ENCODE results near the gene ODR4. TPM values are rescaled to one million over a fixed set of nuclear protein-coding genes. Genes with fewer than 3 reads are reported as not detected.
"Not testable (repeated sequence)": the region's sequence is repeated elsewhere in the genome, so short reads cannot be mapped to it uniquely, and the experiment has no call there.

ODR4 gene
- total and polyA plus RNA-seq, 5 experiments from 2014 or later, result 6.7 to 24.7 (median 8.3) TPM

DNA sequence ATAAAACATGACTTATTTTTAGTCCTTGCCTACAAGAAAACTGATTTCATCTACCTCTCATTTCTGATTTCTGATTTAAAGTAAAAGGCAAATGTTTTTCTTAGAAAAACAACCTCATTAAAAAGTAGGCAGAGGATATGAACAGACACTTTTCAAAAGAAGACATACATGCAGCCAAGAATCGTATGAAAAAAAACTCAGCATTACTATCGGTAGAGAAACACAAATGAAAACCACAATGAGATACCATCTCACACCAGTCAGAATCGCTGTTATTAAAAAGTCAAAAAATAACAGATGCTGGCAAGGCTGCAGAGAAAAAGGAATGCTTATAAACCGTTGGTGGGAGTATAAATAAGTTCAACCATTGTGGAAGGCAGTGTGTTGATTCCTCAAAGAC, 16.2 kb downstream of the ODR4 start:
- Mint-ChIP-seq H3K9me3 (no peaks in the 10 kb centered on the region), H3K36me3 (peaks cover 0 to 79% (median 12%) of the 10 kb centered on the region in 3 donors)
- ATAC-seq, result no peak

DNA sequence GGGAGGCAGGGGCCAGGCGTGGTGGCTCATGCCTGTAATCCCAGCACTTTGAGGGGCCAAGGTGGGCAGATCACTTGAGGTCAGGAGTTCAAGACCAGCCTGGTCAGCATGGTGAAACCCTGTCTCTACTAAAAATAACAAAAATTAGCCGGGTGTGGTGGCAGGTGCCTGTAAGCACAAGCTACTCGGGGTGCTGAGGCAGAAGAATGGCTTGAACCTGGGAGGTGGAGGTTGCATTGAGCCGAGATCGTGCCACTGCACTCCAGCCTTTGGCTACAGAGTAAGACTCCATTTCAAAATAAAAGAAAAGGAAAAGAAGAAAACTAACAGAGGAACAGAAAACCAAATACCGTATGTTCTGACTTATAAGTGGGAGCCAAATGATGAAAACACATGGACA, 17.1 kb downstream of the ODR4 start:
- H3K4me1 Mint-ChIP-seq, DNase-seq, H3K27me3 Mint-ChIP-seq, H3K9me3 Mint-ChIP-seq, POLR2A ChIA-PET, ATAC-seq, H3K4me3 Mint-ChIP-seq: not testable (repeated sequence)
- Mint-ChIP-seq H3K36me3 (peaks cover 0 to 79% (median 16%) of the 10 kb centered on the region in 3 donors), H3K27ac (peak overlapping the region in 4 of 10 donors; percentile 25 to 65 (median 44))

More for the DNA sequence above, 16.2 kb downstream of the ODR4 start:
- H3K4me1 Mint-ChIP-seq, result no peaks in the 10 kb centered on the region
- peak overlapping the region in 2 of 10 donors; percentile 4 to 24 for H3K27ac Mint-ChIP-seq
- DNase-seq, result no peak
- no peaks in the 10 kb centered on the region for H3K27me3 Mint-ChIP-seq
- H3K4me3 Mint-ChIP-seq, result no peak overlapping the region
- POLR2A ChIA-PET, result no interaction called here

DNA sequence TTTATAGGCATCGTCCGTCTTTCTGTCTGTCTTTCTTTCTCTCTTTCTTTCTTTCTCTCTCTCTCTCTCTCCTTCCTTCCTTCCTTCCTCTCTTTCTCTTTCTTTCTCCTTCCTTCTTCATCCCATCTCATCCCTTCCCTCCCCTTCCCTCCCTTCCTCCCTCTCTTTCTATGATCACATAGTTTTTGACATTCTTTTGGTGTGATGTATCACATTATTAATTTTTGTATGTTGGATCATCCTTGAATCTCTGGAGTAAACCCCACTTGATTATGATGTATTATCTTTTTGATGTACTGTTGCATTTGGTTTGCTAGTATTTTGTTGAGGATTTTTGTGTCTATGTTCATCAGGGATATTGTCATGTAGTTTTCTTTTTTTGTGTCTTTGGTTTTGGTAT, 25.8 kb downstream of the ODR4 start:
- H3K27me3 Mint-ChIP-seq, H3K4me3 Mint-ChIP-seq, DNase-seq, H3K4me1 Mint-ChIP-seq, H3K9me3 Mint-ChIP-seq, ATAC-seq, POLR2A ChIA-PET: not testable (repeated sequence)
- peak overlapping the region in 2 of 10 donors; percentile 57 to 84 for H3K27ac Mint-ChIP-seq
- peaks cover 4 to 65% (median 19%) of the 10 kb centered on the region in 3 donors for H3K36me3 Mint-ChIP-seq

DNA sequence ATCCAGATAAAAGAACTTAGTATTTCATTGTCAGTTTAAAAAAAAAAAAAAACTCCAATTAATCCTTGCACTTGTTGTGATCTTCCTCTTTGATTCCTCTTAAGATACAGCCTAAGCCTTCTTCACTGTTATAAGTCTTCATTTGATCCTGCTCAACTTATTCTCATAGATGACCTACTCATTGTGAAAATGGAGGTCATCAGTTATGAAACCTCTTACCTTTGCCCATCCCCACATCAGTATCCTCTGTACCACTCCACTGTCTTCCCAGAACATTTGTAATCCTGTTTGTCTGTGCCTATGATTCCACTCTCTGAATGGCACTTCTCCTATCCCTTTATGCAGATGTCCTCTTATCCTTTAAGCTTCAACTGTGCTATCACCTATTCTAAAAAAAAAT, 28.0 kb downstream of the ODR4 start:
- ATAC-seq, result no peak
- DNase-seq, result no peak
- peaks cover 10 to 72% (median 21%) of the 10 kb centered on the region in 3 donors for H3K36me3 Mint-ChIP-seq
- H3K27ac Mint-ChIP-seq, result peak overlapping the region in 2 of 10 donors; percentile 23 to 29
- peaks cover 0 to 7% (median 6%) of the 10 kb centered on the region in 4 donors for H3K4me1 Mint-ChIP-seq
- no peak overlapping the region for H3K4me3 Mint-ChIP-seq
- H3K27me3 Mint-ChIP-seq, result no peaks in the 10 kb centered on the region
- no peaks in the 10 kb centered on the region for H3K9me3 Mint-ChIP-seq
- POLR2A ChIA-PET, result no interaction called here

DNA sequence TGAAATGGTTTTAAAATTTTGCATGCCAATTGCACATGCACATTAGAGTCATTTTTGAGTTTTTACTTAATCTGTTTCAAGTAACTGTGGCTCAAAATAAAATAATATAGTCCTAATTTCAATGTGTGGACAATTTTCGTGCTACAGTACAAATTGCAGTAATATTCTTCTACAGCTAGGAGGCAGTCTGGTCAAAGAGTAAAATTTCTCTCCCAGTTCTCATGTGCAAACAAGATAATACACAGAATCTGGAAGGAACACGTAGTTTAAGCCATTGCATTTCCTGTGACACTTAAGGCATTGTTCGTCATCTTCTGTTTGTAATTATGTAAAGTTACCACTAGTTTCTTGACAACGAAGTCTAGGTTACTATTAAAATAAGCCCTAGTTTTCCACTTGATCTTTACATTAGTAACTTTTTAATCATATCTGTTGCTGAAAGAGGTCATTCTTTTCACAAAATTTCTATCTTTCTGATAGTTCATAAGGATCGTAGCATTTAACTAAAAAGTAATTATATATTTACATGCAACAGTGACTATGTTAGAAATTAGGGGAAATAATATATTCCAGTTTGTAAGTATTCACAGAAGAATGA, 28.9 kb downstream of the ODR4 start:
- ATAC-seq (peak; percentile 20 to 91), DNase-seq (peak in 4 of 10 donors; percentile 16 to 48 (median 35))
- Mint-ChIP-seq H3K4me3 (no peak overlapping the region), H3K27me3 (no peaks in the 10 kb centered on the region), H3K4me1 (peaks cover 0 to 7% (median 6%) of the 10 kb centered on the region in 4 donors), H3K36me3 (peaks cover 10 to 71% (median 19%) of the 10 kb centered on the region in 3 donors), H3K9me3 (no peaks in the 10 kb centered on the region), H3K27ac (peak overlapping the region in 6 of 10 donors; percentile 11 to 66 (median 29))
- POLR2A ChIA-PET, result no interaction called here

DNA sequence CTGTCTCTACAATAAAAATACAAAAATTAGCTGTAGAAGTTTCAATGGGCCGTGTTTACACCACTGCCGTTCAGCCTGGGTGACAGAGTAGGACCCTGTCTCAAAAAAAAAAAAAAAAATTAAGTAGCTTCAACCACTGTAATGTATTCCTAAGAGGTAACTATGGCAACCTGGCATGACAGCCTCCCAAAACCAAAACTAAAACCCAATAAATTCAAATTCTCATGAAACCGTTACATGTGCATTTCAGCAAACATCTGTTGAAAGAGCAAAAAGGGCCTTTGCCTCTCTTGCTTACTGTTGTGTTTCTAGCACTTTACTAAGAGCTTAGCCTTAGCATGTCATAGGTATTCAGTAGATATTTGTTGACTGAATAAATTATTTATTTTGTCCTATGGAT, 33.5 kb downstream of the ODR4 start:
- no peaks in the 10 kb centered on the region for H3K27me3 Mint-ChIP-seq
- peaks cover 0 to 7% (median 6%) of the 10 kb centered on the region in 4 donors for H3K4me1 Mint-ChIP-seq
- H3K9me3 Mint-ChIP-seq, result no peaks in the 10 kb centered on the region
- no peak overlapping the region for H3K27ac Mint-ChIP-seq
- peaks cover 10 to 72% (median 13%) of the 10 kb centered on the region in 3 donors for H3K36me3 Mint-ChIP-seq
- POLR2A ChIA-PET, result no interaction called here
- H3K4me3 Mint-ChIP-seq, result no peak overlapping the region
- DNase-seq, result no peak
- ATAC-seq, result no peak

DNA sequence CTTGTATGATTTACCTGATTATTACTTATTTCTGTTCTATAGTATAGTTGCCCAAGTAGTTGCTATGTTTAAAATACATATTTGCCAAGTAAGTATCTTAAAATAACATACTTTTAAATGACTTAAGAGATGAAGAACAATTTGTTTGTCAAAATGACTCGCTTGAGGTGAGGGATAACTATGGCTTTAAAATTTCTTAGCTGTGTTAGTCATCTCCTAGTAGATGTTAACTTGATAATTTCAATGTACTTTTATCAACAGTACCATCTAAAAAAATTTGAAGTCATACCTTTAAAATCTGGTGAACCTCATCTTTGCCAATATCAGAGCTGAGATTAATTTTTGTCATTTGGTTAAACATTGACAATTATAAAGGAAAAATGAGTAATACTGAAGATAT, 37.7 kb downstream of the ODR4 start:
- DNase-seq, result no peak
- no peak for ATAC-seq
- Mint-ChIP-seq H3K9me3 (no peaks in the 10 kb centered on the region), H3K4me1 (no peaks in the 10 kb centered on the region), H3K27me3 (no peaks in the 10 kb centered on the region), H3K36me3 (peaks cover 0 to 53% (median 9%) of the 10 kb centered on the region in 3 donors), H3K4me3 (no peak overlapping the region), H3K27ac (no peak overlapping the region)
- POLR2A ChIA-PET, result no interaction called here

DNA sequence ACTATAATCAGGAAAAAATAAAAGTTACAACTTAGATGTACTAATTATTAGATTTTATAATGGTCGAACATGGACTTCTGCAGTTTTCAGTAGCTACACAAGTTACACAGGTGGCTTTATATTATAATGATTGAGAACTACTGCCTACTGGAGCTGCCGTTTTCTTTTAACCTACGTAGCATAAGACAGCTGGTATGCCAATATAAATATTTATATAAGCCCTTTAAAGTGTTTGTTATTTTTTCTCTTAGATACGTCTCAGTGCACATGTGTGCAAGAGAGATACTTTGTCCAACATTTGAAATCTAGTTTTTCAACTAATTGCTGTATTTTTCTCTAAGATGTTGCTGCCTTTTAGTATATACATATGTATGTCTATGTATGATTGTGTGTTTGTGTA, 42.9 kb downstream of the ODR4 start:
- Mint-ChIP-seq H3K4me3 (no peak overlapping the region), H3K27me3 (no peaks in the 10 kb centered on the region), H3K9me3 (no peaks in the 10 kb centered on the region), H3K36me3 (peaks cover 8 to 40% (median 17%) of the 10 kb centered on the region in 3 donors), H3K27ac (no peak overlapping the region), H3K4me1 (peaks cover 0 to 3% (median under 1%) of the 10 kb centered on the region in 4 donors)
- DNase-seq (no peak), ATAC-seq (no peak)
- POLR2A ChIA-PET, result no interaction called here

DNA sequence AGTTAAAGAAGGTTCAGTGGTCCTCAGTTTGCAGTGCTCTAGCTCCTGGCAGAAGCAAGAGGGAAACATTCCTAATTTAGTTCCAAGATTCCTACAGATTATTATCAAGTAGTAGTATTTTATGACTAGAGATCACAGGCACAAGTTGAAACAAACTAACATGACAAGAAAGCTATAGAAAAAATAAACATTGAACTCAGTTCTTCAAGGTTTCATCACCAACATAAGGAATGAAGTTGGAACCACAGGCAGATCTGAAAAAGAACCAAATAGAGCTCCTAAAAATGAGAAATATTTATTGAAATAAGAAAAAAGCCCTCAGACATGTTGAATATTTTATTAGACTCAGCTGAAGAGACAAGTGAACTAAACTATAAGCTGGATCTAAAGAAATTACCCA, 44.7 kb downstream of the ODR4 start:
- Mint-ChIP-seq H3K27ac (peak overlapping the region in 3 of 10 donors; percentile 4 to 72 (median 28)), H3K4me1 (peaks cover 0 to 3% (median under 1%) of the 10 kb centered on the region in 4 donors), H3K27me3 (no peaks in the 10 kb centered on the region), H3K36me3 (peaks cover 8 to 31% (median 18%) of the 10 kb centered on the region in 3 donors), H3K9me3 (peaks cover 0 to 4% (median 0%) of the 10 kb centered on the region in 9 donors), H3K4me3 (no peak overlapping the region)
- POLR2A ChIA-PET, result no interaction called here
- DNase-seq (no peak), ATAC-seq (no peak)

DNA sequence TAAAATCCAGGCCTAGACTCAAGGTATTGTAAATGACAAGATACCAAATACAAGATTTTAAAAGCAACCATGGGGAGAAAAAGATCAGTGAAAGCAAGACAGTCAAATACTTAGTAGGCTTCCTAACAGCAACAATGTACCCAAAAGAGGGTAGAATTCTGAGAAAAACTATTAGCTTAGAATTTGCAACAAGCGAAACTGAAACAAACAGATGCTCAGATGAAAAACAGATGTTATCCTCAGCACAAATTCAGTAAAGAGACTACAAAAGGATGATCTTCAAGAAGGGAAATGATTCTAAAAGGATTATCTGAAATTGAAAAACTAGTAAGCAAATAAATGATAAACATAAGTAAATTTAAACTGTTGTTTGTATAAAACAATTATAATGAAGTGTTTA, 45.3 kb downstream of the ODR4 start:
- no peaks in the 10 kb centered on the region for H3K27me3 Mint-ChIP-seq
- peaks cover 8 to 28% (median 16%) of the 10 kb centered on the region in 3 donors for H3K36me3 Mint-ChIP-seq
- DNase-seq (no peak), ATAC-seq (no peak)
- peaks cover 0 to 3% (median under 1%) of the 10 kb centered on the region in 4 donors for H3K4me1 Mint-ChIP-seq
- POLR2A ChIA-PET, result no interaction called here
- peaks cover 0 to 4% (median 0%) of the 10 kb centered on the region in 9 donors for H3K9me3 Mint-ChIP-seq
- peak overlapping the region in 2 of 10 donors; percentile 28 to 57 for H3K27ac Mint-ChIP-seq
- no peak overlapping the region for H3K4me3 Mint-ChIP-seq

DNA sequence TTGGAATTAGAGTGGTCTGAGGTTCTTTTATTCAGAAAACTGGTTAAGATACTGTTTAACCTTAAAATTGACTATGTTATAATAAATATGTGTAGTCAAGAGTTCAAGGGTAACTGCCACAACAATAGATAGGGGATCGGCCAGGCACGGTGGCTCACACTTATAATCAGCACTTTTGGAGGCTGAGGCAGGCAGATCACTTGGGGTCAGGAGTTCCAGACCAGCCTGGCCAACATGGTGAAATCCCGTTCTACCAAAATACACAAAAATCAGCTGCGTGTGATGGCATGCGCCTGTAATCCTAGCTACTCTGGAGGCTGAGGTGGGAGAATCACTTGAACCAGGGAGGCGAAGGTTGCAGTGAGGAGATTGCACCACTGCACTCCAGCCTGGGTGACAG, 45.8 kb downstream of the ODR4 start:
- POLR2A ChIA-PET, result no interaction called here
- H3K4me1 Mint-ChIP-seq, result peaks cover 0 to 3% (median under 1%) of the 10 kb centered on the region in 4 donors

DNA sequence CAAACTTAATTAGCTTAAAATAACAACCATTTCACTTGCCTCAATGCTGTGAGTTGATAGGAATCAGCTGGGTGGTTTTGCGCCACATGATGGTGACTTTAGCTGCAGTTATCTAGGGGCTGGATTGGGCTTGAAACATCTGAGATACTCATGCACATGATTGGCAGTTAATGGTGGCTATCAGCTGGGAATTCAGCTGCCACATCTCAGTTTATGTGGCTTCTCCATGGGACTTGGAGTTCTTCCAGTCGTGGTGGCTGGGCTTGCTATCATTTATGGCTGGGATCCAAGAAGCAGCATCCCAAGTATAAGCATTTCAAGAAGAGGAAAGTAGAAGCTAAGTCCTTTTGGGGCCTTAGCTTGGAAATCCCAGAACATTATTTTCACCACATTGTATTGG, 48.9 kb downstream of the ODR4 start:
- Mint-ChIP-seq H3K9me3 (peaks cover 0 to 11% (median 0%) of the 10 kb centered on the region in 9 donors), H3K4me3 (no peak overlapping the region), H3K27ac (peak overlapping the region in 1 of 10 donors; percentile 41), H3K36me3 (peaks cover 0 to 19% (median 11%) of the 10 kb centered on the region in 3 donors), H3K27me3 (no peaks in the 10 kb centered on the region), H3K4me1 (peaks cover 0 to 3% (median under 1%) of the 10 kb centered on the region in 4 donors)
- POLR2A ChIA-PET, result no interaction called here
- DNase-seq (no peak), ATAC-seq (no peak)

More for the DNA sequence above, 45.8 kb downstream of the ODR4 start:
- Mint-ChIP-seq H3K36me3 (peaks cover 8 to 25% (median 19%) of the 10 kb centered on the region in 3 donors), H3K27me3 (no peaks in the 10 kb centered on the region), H3K4me3 (no peak overlapping the region), H3K27ac (no peak overlapping the region), H3K9me3 (peaks cover 0 to 4% (median 0%) of the 10 kb centered on the region in 9 donors)
- DNase-seq, result no peak
- ATAC-seq, result no peak

DNA sequence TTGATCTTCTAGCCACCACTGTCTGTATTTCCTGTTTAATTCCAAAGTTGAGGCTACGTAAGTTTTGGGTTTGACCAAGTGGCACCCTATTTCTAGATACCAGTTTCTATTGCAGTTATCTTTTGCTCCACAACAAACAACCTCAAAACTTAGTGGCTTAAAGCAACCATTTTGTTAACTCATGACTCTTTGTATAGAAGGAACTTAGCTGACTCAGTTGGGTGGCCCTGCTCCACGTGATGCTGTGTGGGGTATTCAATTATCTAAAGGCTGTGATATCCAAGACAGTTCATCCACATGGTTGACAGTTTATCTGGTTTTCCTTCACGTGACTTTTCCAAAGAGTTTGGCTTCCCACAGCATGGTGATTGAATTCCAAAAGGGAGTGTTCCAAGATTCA, 50.5 kb downstream of the ODR4 start:
- DNase-seq (no peak), ATAC-seq (no peak)
- no peaks in the 10 kb centered on the region for H3K27me3 Mint-ChIP-seq
- H3K4me1 Mint-ChIP-seq, result no peaks in the 10 kb centered on the region
- POLR2A ChIA-PET, result no interaction called here
- peaks cover 0 to 11% (median 0%) of the 10 kb centered on the region in 9 donors for H3K9me3 Mint-ChIP-seq
- H3K4me3 Mint-ChIP-seq, result no peak overlapping the region
- peak overlapping the region in 1 of 10 donors; percentile 24 for H3K27ac Mint-ChIP-seq
- peaks cover 0 to 20% (median 0%) of the 10 kb centered on the region in 3 donors for H3K36me3 Mint-ChIP-seq
